Endothelial cell of hepatic sinusoid (primary cell): ENCODE measurements around the gene TIMM22.
"Not testable (repeated sequence)": the region's sequence is repeated elsewhere in the genome, so short reads cannot be mapped to it uniquely, and the experiment has no call there.

ENCODE experiments used
- in situ Hi-C: cut with HindIII; loops from 2 replicates; pipeline ENCODE4 v1.10.0; 2017; ENCODE audit warnings: low sequenced_read_pairs

Gene TIMM22

GRCh38 chr17:996554-997344 is at the start of gene TIMM22:
Gene TIMM22 (plus strand): TSS chr17:997129. CDS start chr17:997143, 14 bp downstream.
- in situ Hi-C loops = no loop called here

GRCh38 chr17:948284-948852 is 48.6 kb upstream of the TIMM22 start:
- in situ Hi-C loops = no loop called here

GRCh38 chr17:949623-950303 is 47.2 kb upstream of the TIMM22 start:
- in situ Hi-C loops = no loop called here

GRCh38 chr17:951325-952132 is 45.4 kb upstream of the TIMM22 start:
- in situ Hi-C loops = no loop called here

GRCh38 chr17:952592-952991 is 44.3 kb upstream of the TIMM22 start:
- in situ Hi-C loops = not testable (repeated sequence)

GRCh38 chr17:953767-954166 is 43.2 kb upstream of the TIMM22 start:
- in situ Hi-C loops = no loop called here

GRCh38 chr17:954431-955164 is 42.3 kb upstream of the TIMM22 start:
- in situ Hi-C loops = no loop called here

GRCh38 chr17:956905-957304 is 40.0 kb upstream of the TIMM22 start:
- in situ Hi-C loops = no loop called here

- in situ Hi-C loops = no loop called here
These were observed 39.0 kb upstream of the TIMM22 start for GRCh38 chr17:957856-958421.

GRCh38 chr17:958712-959451 is 38.0 kb upstream of the TIMM22 start:
- in situ Hi-C loops = no loop called here

- in situ Hi-C loops = no loop called here
These were observed 34.8 kb upstream of the TIMM22 start for GRCh38 chr17:962166-962565.

- in situ Hi-C loops = no loop called here
These were observed 34.3 kb upstream of the TIMM22 start for GRCh38 chr17:962670-963069.

- in situ Hi-C loops = no loop called here
These were observed 32.1 kb upstream of the TIMM22 start for GRCh38 chr17:964876-965275.

- in situ Hi-C loops = no loop called here
These were observed 31.5 kb upstream of the TIMM22 start for GRCh38 chr17:965311-965989.

GRCh38 chr17:967122-967521 is 29.8 kb upstream of the TIMM22 start:
- in situ Hi-C loops = no loop called here

GRCh38 chr17:968812-969730 is 27.9 kb upstream of the TIMM22 start:
- in situ Hi-C loops = no loop called here

GRCh38 chr17:969811-970355 is 27.0 kb upstream of the TIMM22 start:
- in situ Hi-C loops = loop anchor here (10.0 kb wide), 1 partner anchor 195 kb away; no protein-coding TSS in a partner anchor
